Upper lobe of left lung (tissue), 4 donors: Measurements from ENCODE around the gene AK1.

Experiments used
- CTCF ChIP-seq, 6 experiments: fragments of 450-650 bp in 4 of 6; fragments of 200-600 bp in 2 of 6; sonication (generic) in 2 of 6; IDR thresholded peaks; one replicate each; pipeline ENCODE4 v1.5.1; 2016 to 2019; ENCODE audit warnings: antibody characterized with exemption in 6 of 6
- POLR2A ChIP-seq, 4 donors: fragments of 450-650 bp; IDR thresholded peaks; one replicate each; pipeline ENCODE4 v1.5.1; 2016 to 2017; ENCODE audit warnings: antibody characterized with exemption in 4 of 4, mild to moderate bottlenecking in 2 of 4
- POLR2AphosphoS5 ChIP-seq, 2 donors: sonication (generic); formaldehyde crosslinking; IDR thresholded peaks; one replicate each; pipeline ENCODE4 v1.5.1; 2017; ENCODE audit warnings: antibody characterized with exemption in 2 of 2

GRCh38 chr9:127917603-127918002 is 40.1 kb upstream of the AK1 start:
- TF ChIP-seq CTCF (IDR thresholded peaks at IDR 0.05) (no peak), POLR2AphosphoS5 (IDR thresholded peaks at IDR 0.05) (no peak), POLR2A (IDR thresholded peaks at IDR 0.05) (no peak)
